Stimulated activated memory B cell treated with anti-CD40 and anti-IgM and Interleukin-4, amounts not matched to agents 10 μg/mL and 1 μg/mL and 100 μg/mL, for 72 hours (primary cell): ENCODE data around the gene LEFTY1.
"Not testable (repeated sequence)": the region's sequence is repeated elsewhere in the genome, so short reads cannot be mapped to it uniquely, and the experiment has no call there.

Source experiments
- ATAC-seq: fragments of 150-1000 bp; cut with Tn5 transposase; 2 replicates; pipeline ENCODE4 v1.10.0; 2021
- H3K27ac Mint-ChIP-seq: one replicate; pipeline ENCODE4 v1.8.0; 2022; ENCODE audit warnings: mild to moderate bottlenecking, mixed read lengths
- H3K27me3 Mint-ChIP-seq: one replicate; pipeline ENCODE4 v1.8.0; 2022; ENCODE audit warnings: mixed read lengths
- H3K36me3 Mint-ChIP-seq: one replicate; pipeline ENCODE4 v1.8.0; 2022; ENCODE audit warnings: mixed read lengths
- H3K4me1 Mint-ChIP-seq: one replicate; pipeline ENCODE4 v1.8.0; 2022; ENCODE audit warnings: mixed read lengths
- H3K4me3 Mint-ChIP-seq: one replicate; pipeline ENCODE4 v1.8.0; 2022; ENCODE audit warnings: mild to moderate bottlenecking, moderate library complexity, mixed read lengths
- H3K9me3 Mint-ChIP-seq: one replicate; pipeline ENCODE4 v1.8.0; 2022; ENCODE audit warnings: mixed read lengths

LEFTY1 gene, protein sequence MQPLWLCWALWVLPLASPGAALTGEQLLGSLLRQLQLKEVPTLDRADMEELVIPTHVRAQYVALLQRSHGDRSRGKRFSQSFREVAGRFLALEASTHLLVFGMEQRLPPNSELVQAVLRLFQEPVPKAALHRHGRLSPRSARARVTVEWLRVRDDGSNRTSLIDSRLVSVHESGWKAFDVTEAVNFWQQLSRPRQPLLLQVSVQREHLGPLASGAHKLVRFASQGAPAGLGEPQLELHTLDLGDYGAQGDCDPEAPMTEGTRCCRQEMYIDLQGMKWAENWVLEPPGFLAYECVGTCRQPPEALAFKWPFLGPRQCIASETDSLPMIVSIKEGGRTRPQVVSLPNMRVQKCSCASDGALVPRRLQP

DNA sequence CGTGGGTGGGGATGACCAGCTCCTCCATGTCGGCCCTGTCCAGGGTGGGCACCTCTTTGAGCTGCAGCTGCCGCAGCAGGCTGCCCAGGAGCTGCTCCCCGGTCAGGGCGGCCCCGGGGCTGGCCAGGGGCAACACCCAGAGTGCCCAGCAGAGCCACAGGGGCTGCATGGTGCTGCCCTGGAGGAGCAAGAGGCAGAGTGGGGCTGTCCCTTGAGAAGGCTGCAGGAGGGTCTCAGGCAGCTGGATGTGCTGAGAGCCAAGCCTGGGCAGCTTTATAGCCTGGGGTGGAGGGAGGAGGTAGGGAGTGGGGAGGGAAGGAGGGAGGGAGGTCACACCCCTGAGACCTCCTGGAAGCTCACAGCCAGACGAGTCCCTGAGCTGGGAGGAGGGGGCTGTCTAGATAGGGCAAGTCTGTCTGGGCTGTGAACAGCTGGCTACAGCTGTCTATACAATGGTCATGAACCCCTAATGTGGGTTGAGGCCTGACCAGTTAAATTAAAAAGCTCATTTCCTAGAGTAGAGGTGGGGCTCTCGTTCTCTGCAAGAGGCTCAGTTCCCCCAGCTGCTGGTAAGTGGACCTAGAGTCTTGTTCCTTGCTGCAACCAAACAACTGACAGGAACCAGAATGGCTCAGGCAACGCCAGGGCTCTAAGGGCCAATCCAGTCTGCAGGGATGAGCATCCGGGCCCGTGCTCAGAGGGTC lies at the start of gene LEFTY1:
TSS of gene LEFTY1 (minus strand) at position 249 of the 704 bp plus-strand sequence. CDS start at position 169, 80 bp downstream.
- Mint-ChIP-seq H3K4me3 (no peak within 1 kb of the TSS), H3K27me3 (no peaks in the 10 kb centered on the region), H3K27ac (no peak within 1 kb of the TSS), H3K9me3 (no peaks in the 10 kb centered on the region), H3K4me1 (peaks cover 2% of the 10 kb centered on the region), H3K36me3 (no peaks in the 10 kb centered on the region)
- ATAC-seq: peak; percentile 27

DNA sequence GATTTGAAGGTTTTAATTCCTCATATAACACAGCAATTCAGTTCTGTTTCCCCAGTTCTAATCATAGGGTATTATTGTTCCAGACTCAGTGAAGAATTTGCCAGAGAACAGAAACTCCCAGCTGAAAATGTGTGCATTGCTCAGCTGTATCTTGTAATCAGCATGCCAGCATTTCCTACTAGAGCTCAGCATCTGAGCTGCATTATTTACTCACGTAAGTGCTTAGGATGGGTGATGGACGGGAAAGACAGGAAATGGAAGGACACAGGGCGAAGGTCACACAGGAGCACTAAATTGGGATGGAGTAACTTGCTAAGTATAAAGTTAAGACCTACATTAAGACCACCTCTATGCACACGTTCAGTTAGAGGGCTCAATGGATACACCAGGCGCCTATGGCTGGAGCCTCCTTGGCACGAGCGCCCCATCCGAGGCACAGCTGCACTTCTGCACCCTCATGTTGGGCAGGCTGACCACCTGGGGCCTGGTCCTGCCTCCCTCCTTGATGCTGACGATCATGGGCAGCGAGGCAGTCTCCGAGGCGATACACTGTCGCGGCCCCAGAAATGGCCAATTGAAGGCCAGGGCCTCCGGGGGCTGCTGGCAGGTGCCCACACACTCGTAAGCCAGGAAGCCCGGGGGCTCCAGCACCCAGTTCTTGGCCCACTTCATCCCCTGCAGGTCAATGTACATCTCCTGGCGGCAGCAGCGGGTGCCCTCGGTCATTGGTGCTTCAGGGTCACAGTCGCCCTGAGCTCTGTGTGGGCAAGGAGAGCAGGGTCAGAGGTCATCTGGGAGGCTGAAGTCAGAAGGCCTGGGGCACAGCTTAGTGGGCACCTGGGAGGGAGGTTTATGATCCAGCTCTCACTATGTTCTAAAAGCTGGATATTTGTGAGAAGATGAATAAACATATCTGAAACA lies 48.4 kb upstream of the LEFTY1 start:
- Mint-ChIP-seq H3K36me3 (no peaks in the 10 kb centered on the region), H3K9me3 (no peaks in the 10 kb centered on the region), H3K27me3 (no peaks in the 10 kb centered on the region), H3K4me1 (no peaks in the 10 kb centered on the region), H3K4me3 (no peak overlapping the region), H3K27ac (no peak overlapping the region)
- no peak for ATAC-seq

DNA sequence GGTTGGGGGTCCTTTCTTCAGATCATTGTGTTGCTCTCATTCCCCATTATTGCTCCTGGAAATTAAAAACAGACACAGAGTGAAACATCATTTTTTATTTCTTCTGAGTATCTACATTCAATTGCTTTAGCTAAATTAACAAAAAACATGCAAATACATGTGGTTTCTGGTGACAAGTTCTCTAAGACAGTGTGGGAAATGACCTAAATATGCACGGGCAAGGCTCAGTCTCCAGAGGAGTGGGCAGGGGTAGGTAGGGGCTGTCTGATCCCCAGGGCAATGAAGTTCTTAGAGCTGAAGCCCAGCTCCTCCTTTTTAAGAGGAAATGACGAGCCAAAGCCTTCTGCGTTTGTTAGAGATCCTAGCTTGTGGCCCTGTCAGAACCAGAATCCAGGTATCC lies 47.6 kb upstream of the LEFTY1 start:
- H3K27me3 Mint-ChIP-seq: no peaks in the 10 kb centered on the region
- no peak overlapping the region for H3K4me3 Mint-ChIP-seq
- H3K4me1 Mint-ChIP-seq: no peaks in the 10 kb centered on the region
- no peaks in the 10 kb centered on the region for H3K36me3 Mint-ChIP-seq
- no peak for ATAC-seq
- no peaks in the 10 kb centered on the region for H3K9me3 Mint-ChIP-seq
- H3K27ac Mint-ChIP-seq: no peak overlapping the region

DNA sequence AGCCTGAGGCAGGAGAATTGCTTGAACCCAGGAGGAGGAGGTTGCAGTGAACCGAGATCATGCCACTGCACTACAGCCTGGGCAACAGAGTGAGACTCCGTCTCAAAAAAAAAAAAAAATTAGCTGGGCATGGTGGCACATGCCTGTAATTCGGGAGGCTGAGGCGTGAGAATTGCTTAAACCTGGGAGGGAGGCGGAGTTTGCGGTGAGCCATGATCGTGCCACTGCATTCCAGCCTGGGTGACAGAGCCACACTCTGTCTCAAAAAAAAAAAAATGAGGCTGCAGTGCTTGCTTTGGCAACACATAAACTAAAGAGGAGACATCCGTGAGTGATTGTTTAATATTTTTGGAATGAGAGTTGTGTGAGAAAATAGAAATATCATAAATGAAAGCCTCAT lies 47.1 kb upstream of the LEFTY1 start:
- ATAC-seq, H3K36me3 Mint-ChIP-seq, H3K27ac Mint-ChIP-seq: not testable (repeated sequence)

DNA sequence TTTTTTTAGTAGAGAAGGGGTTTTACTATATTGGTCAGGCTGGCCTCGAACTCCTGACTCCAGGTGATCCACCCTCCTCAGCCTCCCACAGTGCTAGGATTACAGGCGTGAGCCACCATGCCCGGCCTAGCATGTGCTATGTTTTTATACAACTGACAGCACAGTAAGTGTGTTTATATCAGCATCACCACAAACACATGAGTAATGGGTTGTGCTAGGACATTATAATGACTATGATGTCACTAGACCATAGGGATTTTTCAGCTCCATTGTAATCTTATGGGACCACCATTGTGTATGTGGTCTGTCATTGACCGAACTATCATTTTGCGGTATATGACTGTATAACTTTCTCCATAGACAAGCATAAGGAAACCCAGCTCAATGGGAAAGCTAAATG lies 45.8 kb upstream of the LEFTY1 start:
- Mint-ChIP-seq H3K4me3 (no peak overlapping the region), H3K27me3 (no peaks in the 10 kb centered on the region), H3K36me3 (no peaks in the 10 kb centered on the region), H3K27ac (no peak overlapping the region), H3K4me1 (no peaks in the 10 kb centered on the region), H3K9me3 (no peaks in the 10 kb centered on the region)
- ATAC-seq: no peak

More for the DNA sequence above, 47.1 kb upstream of the LEFTY1 start:
- H3K27me3 Mint-ChIP-seq, H3K4me1 Mint-ChIP-seq, H3K9me3 Mint-ChIP-seq, H3K4me3 Mint-ChIP-seq: not testable (repeated sequence)

DNA sequence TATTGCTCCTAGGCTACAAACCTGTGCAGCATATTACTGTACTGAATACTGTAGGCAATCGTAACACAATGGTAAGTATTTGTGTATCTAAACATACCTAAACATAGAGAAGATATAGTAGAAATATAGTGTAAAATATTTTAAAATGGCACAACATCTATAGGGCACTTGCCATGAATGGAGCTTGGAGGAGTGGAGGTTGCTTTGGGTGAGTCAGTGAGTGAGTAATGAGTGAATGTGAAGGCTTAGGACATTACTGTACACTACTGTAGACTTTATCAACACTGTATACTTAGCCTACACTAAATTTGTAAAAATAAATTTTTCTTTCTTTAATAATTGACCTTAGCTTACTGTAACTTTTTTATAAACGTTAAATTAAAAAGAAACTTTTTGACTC lies 44.1 kb upstream of the LEFTY1 start:
- Mint-ChIP-seq H3K27me3 (no peaks in the 10 kb centered on the region), H3K4me1 (no peaks in the 10 kb centered on the region), H3K27ac (no peak overlapping the region), H3K36me3 (no peaks in the 10 kb centered on the region), H3K9me3 (no peaks in the 10 kb centered on the region), H3K4me3 (no peak overlapping the region)
- no peak for ATAC-seq

DNA sequence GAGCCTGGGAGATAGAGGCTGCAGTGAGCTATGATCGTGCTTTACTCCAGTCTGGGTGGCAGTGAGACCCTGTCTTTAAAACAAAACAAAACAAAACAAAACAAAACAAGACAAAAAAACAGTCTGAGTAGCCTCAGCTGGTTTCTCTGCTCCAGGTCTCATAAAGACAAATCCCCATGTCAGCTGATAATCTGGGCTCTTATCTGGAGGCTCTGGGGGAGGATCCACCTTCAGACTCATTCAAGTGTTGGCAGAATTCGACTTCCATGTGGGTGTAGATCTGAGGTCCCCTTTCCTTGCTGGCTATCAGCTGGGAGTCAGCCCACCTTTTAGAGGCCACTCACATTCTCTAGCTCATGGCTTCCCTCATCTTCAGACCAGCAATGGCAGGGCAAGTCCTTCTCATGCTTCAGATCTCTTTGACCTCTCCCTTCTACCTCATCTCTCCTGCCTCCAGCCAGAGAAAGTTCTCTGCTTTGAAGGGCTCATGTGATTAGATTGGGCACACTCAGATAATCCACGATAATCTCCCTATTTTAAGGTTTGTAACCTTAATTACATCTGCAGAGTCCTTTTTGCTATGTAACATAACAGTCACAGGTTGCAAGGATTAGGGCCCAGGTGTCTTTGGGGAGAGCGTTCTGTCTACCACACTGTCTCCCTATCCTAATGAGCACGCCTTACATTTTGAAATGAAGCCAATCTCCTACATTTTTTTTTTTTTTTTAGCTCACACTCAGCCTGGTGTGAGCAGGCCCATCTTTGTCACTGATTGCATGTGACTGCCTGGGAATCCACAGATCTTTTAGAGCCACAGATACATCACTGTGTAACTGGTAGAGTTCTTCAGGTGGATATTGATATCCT lies 42.6 kb upstream of the LEFTY1 start:
- H3K4me3 Mint-ChIP-seq: no peak overlapping the region
- no peaks in the 10 kb centered on the region for H3K4me1 Mint-ChIP-seq
- H3K27ac Mint-ChIP-seq: no peak overlapping the region
- H3K36me3 Mint-ChIP-seq: no peaks in the 10 kb centered on the region
- ATAC-seq: no peak
- no peaks in the 10 kb centered on the region for H3K27me3 Mint-ChIP-seq
- H3K9me3 Mint-ChIP-seq: no peaks in the 10 kb centered on the region

DNA sequence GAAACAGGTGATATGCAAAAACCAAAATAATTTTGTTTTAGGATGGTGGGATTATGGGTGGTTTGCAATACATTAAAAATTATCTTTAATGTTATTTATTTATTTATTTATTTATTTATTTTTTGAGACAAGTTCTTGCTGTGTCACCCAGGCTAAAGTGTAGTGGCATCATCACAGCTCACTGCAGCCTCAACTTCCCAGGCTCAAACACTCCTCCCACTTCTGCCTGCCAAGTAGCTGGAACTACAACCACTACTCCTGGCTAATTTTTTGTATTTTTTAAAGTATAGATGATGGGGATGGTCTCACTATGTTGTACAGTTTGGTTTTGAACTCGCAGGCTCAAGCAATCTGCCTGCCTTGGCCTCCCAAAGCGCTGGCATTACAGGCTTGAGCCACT lies 41.6 kb upstream of the LEFTY1 start:
- no peaks in the 10 kb centered on the region for H3K4me1 Mint-ChIP-seq
- H3K36me3 Mint-ChIP-seq: no peaks in the 10 kb centered on the region
- no peak overlapping the region for H3K27ac Mint-ChIP-seq
- no peak for ATAC-seq
- H3K4me3 Mint-ChIP-seq: no peak overlapping the region
- no peaks in the 10 kb centered on the region for H3K9me3 Mint-ChIP-seq
- H3K27me3 Mint-ChIP-seq: no peaks in the 10 kb centered on the region

DNA sequence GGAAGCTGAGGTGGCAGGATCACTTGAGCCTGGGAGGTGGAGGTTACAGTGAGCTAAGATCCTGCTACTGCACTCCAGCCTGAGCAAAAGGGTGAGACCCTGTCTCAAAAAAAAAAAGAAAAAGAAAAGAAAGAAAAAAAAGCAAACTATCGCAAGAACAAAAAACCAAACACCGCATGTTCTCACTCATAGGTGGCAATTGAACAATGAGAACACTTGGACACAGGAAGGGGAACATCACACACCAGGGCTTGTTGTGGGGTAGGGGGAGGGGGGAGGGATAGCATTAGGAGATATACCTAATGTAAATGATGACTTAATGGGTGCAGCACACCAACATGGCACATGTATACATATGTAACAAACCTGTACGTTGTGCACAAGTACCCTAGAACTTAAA lies 40.5 kb upstream of the LEFTY1 start:
- H3K4me1 Mint-ChIP-seq, H3K4me3 Mint-ChIP-seq, H3K36me3 Mint-ChIP-seq, H3K9me3 Mint-ChIP-seq, ATAC-seq, H3K27ac Mint-ChIP-seq, H3K27me3 Mint-ChIP-seq: not testable (repeated sequence)

DNA sequence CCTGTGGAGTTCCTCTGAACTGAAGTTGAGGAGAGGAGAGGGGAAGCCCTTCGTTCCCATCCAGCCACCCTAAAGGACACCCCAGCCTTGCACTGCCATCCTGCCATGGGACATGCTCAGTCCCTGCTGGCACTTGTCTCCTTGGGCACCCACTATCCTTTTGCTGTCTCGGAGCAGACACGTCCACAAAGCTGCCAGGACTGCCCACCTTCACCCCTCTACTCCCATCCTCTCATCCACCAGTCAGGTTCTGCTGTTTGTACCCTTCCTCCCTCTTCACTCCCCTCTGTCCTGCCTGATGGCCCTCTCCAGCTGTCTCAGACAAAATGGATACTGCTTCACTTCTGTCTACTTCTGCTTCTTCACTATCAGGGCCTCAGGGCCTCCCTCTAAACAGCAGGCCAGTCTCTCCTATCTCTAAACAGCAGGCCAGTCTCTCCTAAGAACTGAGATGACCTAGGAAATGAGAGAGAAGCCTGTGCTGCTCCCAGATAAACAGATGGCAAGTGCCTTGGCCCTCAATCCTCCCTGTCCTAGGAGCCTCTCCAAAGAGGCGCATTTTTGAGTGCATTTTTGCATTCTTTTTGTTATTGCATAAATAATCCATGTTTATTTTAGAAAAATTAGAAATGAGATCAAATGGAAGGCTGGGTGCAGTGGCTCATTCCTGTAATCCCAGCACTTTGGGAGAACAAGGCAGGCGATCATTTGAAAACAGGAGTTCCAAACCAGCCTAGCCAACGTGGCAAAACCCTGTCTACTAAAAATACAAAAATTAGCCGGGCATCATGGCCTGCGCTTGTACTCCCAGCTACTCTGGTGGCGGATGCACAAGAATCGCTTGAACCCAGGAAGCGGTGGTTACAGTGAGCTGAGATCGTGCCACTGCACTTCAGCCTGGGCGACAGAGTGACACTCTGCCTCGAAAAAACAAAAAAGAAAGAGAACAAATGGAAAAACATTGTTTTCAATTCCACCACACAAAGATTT lies 39.5 kb upstream of the LEFTY1 start:
- H3K9me3 Mint-ChIP-seq: no peaks in the 10 kb centered on the region
- no peaks in the 10 kb centered on the region for H3K27me3 Mint-ChIP-seq
- H3K36me3 Mint-ChIP-seq: no peaks in the 10 kb centered on the region
- ATAC-seq: no peak
- H3K4me3 Mint-ChIP-seq: no peak overlapping the region
- H3K27ac Mint-ChIP-seq: no peak overlapping the region
- H3K4me1 Mint-ChIP-seq: no peaks in the 10 kb centered on the region

DNA sequence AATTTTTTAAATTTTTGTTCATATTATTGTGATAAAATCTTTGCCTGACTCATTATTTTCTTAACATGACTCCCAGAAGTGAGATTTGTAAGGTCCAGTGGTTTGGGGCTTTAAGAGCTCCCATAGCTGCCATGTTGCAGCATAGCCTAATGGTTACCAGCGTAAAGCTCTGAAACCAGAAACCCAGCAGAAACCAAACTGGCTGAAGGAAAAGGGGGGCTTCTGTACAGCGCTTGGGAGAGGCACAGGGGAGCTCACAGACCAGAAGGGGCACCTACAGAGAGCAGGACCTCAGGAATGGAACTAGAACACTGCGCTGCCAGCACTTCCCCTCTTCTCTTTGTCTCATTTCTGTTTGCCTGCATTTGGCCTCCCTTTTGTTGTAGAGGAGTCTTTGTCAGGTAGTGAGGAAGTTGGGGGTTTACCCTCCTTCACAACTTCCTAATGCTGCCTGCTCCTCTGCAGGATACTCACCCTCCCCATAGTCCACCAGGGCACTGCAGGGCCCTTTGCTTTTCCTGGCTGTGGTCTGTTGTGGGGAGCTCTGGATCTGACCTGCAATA lies 37.7 kb upstream of the LEFTY1 start:
- Mint-ChIP-seq H3K36me3 (peaks cover 7% of the 10 kb centered on the region), H3K4me1 (peaks cover 10% of the 10 kb centered on the region), H3K9me3 (no peaks in the 10 kb centered on the region), H3K27ac (peak overlapping the region; percentile 33), H3K27me3 (no peaks in the 10 kb centered on the region), H3K4me3 (no peak overlapping the region)
- ATAC-seq: no peak

DNA sequence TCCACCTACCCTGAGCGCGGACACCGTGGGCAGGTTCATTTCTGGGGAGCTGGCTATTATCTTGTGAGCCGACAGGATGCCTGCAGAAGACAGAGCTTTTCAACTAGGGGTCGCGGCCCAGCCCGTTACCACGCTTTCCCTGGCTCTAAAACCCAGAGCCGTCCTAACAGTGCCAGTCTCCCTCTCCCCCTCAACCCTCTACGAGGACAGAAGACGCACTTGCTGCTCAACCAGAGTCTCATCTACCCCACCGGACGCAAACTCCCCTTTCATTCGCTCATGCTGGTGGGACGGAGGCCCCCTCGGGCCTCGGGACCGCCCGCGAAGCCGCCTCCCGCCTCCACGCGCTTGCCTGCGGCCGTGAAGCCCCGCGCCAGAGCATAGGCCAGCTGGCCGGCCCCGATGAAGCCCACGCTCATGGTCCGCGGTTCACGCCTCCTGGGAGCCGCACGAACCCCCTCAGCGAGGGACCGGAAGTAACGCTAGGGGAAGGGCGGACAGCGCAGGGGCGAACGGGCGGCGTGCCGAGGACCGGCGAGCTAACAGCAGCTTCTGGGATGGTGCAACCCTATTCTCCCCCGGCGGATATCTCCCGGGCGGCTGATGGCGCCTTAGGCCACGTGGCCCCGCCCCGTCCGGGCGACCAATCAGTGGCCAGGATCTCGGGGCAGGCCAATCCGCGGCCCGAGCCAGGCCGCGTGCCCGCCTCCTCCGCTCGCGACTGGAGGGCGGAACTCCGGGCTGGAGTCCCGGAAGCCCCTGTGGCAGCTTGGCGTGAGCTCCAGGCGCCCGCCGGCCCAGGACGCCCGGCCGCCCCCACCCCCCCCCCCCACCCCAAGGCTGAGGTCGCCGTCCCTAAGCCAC lies 35.0 kb upstream of the LEFTY1 start, which contains the start of gene PYCR2:
TSS of gene PYCR2 (minus strand) at position 559 of the 864 bp plus-strand sequence. CDS start at position 419, 140 bp downstream.
- Mint-ChIP-seq H3K36me3 (peaks cover 19% of the 10 kb centered on the region), H3K4me1 (peaks cover 21% of the 10 kb centered on the region), H3K9me3 (no peaks in the 10 kb centered on the region), H3K4me3 (peak within 1 kb of the TSS; percentile 96), H3K27ac (peak within 1 kb of the TSS; percentile 94), H3K27me3 (no peaks in the 10 kb centered on the region)
- ATAC-seq: peak; percentile 99

DNA sequence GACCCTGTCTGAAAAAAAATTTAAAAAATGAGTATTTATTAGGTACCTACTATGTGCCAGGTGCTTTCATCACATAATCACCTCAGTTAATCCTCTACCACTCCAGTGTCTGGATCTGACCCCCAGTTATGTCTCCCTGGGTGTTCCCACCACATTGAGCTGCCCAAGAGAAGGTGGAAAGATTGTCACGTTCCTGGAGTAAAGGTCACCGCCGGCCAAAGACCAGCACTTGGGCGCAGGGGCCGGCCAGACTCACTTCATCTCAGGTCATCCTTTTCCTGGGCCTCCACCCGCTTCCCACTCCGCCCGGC lies 34.4 kb upstream of the LEFTY1 start:
- peaks cover 22% of the 10 kb centered on the region for H3K36me3 Mint-ChIP-seq

More for the DNA sequence above, 34.4 kb upstream of the LEFTY1 start:
- Mint-ChIP-seq H3K9me3 (no peaks in the 10 kb centered on the region), H3K27me3 (no peaks in the 10 kb centered on the region), H3K4me1 (peaks cover 21% of the 10 kb centered on the region), H3K27ac (peak overlapping the region; percentile 94), H3K4me3 (peak overlapping the region; percentile 96)
- no peak for ATAC-seq
